ENCODE results near the gene PKP4.

GRCh38 chr2:158518084-158518483, 61.3 kb downstream of the PKP4 start:
- TF ChIP-seq, protein P1, sequence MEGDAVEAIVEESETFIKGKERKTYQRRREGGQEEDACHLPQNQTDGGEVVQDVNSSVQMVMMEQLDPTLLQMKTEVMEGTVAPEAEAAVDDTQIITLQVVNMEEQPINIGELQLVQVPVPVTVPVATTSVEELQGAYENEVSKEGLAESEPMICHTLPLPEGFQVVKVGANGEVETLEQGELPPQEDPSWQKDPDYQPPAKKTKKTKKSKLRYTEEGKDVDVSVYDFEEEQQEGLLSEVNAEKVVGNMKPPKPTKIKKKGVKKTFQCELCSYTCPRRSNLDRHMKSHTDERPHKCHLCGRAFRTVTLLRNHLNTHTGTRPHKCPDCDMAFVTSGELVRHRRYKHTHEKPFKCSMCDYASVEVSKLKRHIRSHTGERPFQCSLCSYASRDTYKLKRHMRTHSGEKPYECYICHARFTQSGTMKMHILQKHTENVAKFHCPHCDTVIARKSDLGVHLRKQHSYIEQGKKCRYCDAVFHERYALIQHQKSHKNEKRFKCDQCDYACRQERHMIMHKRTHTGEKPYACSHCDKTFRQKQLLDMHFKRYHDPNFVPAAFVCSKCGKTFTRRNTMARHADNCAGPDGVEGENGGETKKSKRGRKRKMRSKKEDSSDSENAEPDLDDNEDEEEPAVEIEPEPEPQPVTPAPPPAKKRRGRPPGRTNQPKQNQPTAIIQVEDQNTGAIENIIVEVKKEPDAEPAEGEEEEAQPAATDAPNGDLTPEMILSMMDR (IDR thresholded peaks at IDR 0.05; ENCODE audit: insufficient read depth, low read length, poor library complexity, severe bottlenecking) = no peak
- TF ChIP-seq EZH2phosphoT487 (conservative IDR thresholded peaks at IDR 0.05; ENCODE audit: low read length) = no peak
